Tibial nerve (tissue), 3 donors: ENCODE results near the gene KCTD18.

Experiments used
- CTCF ChIP-seq, 5 experiments: fragments of 200-600 bp in 3 of 5; fragments of 450-650 bp in 2 of 5; sonication (generic) in 3 of 5; IDR thresholded peaks; one replicate each; pipeline ENCODE4 v1.5.1; 2016 to 2019; ENCODE audit warnings: antibody characterized with exemption in 5 of 5, mild to moderate bottlenecking in 3 of 5, moderate library complexity in 2 of 5
- POLR2A ChIP-seq, 2 donors: fragments of 450-650 bp; IDR thresholded peaks; one replicate each; pipeline ENCODE4 v1.6.1; 2017; ENCODE audit warnings: antibody characterized with exemption in 2 of 2, mild to moderate bottlenecking in 2 of 2, moderate library complexity in 2 of 2

GRCh38 chr2:200453853-200454534 is 55.9 kb downstream of the KCTD18 start:
- TF ChIP-seq CTCF (IDR thresholded peaks at IDR 0.05) (no peak), POLR2A (IDR thresholded peaks at IDR 0.05) (no peak)
